Activated naive CD8-positive, alpha-beta T cell treated with anti-CD3 and anti-CD28 coated beads, Interleukin-2, amount 10 ng/mL, durations not matched to agents 7 days and 5 days (primary cell): ENCODE measurements around the gene ZNF554. TPM values are rescaled to one million over a fixed set of nuclear protein-coding genes. Genes with fewer than 3 reads are reported as not detected.
"Not testable (repeated sequence)": the region's sequence is repeated elsewhere in the genome, so short reads cannot be mapped to it uniquely, and the experiment has no call there.

ENCODE experiments used
- ATAC-seq: fragments of 150-1000 bp; cut with Tn5 transposase; one replicate; pipeline ENCODE4 v1.10.0; 2021; ENCODE audit warnings: low read depth, moderate library complexity
- POLR2A ChIA-PET: fragments of 350-600 bp; sonication (Branson Sonifier 250); formaldehyde crosslinking; loops from one replicate; lab custom pipeline; 2021; ENCODE audit warnings: antibody characterized with exemption; lab: Charles Lee
- DNase-seq: peaks from one replicate; pipeline ENCODE4 v3.0.0; 2021
- H3K27ac Mint-ChIP-seq: one replicate; pipeline ENCODE4 v1.8.0; 2022; ENCODE audit warnings: mild to moderate bottlenecking, mixed read lengths
- H3K27me3 Mint-ChIP-seq: one replicate; pipeline ENCODE4 v1.8.0; 2022; ENCODE audit warnings: mild to moderate bottlenecking, moderate library complexity, mixed read lengths
- H3K36me3 Mint-ChIP-seq: one replicate; pipeline ENCODE4 v1.8.0; 2021; ENCODE audit warnings: mild to moderate bottlenecking, mixed read lengths
- H3K4me1 Mint-ChIP-seq: one replicate; pipeline ENCODE4 v1.8.0; 2021; ENCODE audit warnings: mixed read lengths
- H3K4me3 Mint-ChIP-seq: one replicate; pipeline ENCODE4 v1.8.0; 2022; ENCODE audit warnings: mild to moderate bottlenecking, moderate library complexity, mixed read lengths
- H3K9me3 Mint-ChIP-seq: one replicate; pipeline ENCODE4 v1.8.0; 2021; ENCODE audit warnings: mixed read lengths
- total RNA-seq, 2 experiments: library from RNA; stranded (reverse); gene quantifications; one replicate each; pipeline ENCODE4 v1.2.3, GENCODE V29; 2021

ZNF554 gene
- total RNA-seq, 2 experiments from 2014 or later, result 3.6 to 5.0 TPM

- no peaks in the 10 kb centered on the region for H3K36me3 Mint-ChIP-seq
- H3K4me1 Mint-ChIP-seq, result peaks cover under 1% of the 10 kb centered on the region
- no peak overlapping the region for H3K27ac Mint-ChIP-seq
- no peak overlapping the region for H3K4me3 Mint-ChIP-seq
- DNase-seq (no peak), ATAC-seq (no peak)
- POLR2A ChIA-PET, result no interaction called here
- no peaks in the 10 kb centered on the region for H3K27me3 Mint-ChIP-seq
- no peaks in the 10 kb centered on the region for H3K9me3 Mint-ChIP-seq
These were observed 4.5 kb upstream of the ZNF554 start for GRCh38 chr19:2815191-2815614.

- H3K27me3 Mint-ChIP-seq, result no peaks in the 10 kb centered on the region
- H3K4me3 Mint-ChIP-seq, result no peak overlapping the region
- H3K4me1 Mint-ChIP-seq, result peaks cover 2% of the 10 kb centered on the region
- H3K36me3 Mint-ChIP-seq, result no peaks in the 10 kb centered on the region
- no peaks in the 10 kb centered on the region for H3K9me3 Mint-ChIP-seq
- DNase-seq (no peak), ATAC-seq (no peak)
- no peak overlapping the region for H3K27ac Mint-ChIP-seq
- POLR2A ChIA-PET, result no interaction called here
These were observed 3.7 kb upstream of the ZNF554 start for GRCh38 chr19:2815923-2816322.

- POLR2A ChIA-PET, result no interaction called here
- H3K36me3 Mint-ChIP-seq, result no peaks in the 10 kb centered on the region
- no peak overlapping the region for H3K4me3 Mint-ChIP-seq
- H3K27ac Mint-ChIP-seq, result no peak overlapping the region
- DNase-seq (no peak), ATAC-seq (no peak)
- H3K27me3 Mint-ChIP-seq, result no peaks in the 10 kb centered on the region
- H3K4me1 Mint-ChIP-seq, result peaks cover 2% of the 10 kb centered on the region
- H3K9me3 Mint-ChIP-seq, result no peaks in the 10 kb centered on the region
These were observed 3.0 kb upstream of the ZNF554 start for GRCh38 chr19:2816641-2817040.

- DNase-seq, H3K27me3 Mint-ChIP-seq, POLR2A ChIA-PET, H3K4me1 Mint-ChIP-seq, H3K4me3 Mint-ChIP-seq, H3K27ac Mint-ChIP-seq, H3K9me3 Mint-ChIP-seq, ATAC-seq, H3K36me3 Mint-ChIP-seq: not testable (repeated sequence)
These were observed 2.3 kb upstream of the ZNF554 start for GRCh38 chr19:2817237-2817829.

- no peak for ATAC-seq
- no peak overlapping the region for H3K27ac Mint-ChIP-seq
These were observed 539 bp downstream of the ZNF554 start for GRCh38 chr19:2820112-2820702.

GRCh38 chr19:2822846-2823245, 3.2 kb downstream of the ZNF554 start:
- no peaks in the 10 kb centered on the region for H3K27me3 Mint-ChIP-seq
- POLR2A ChIA-PET, result no interaction called here
- DNase-seq (no peak), ATAC-seq (no peak)
- no peak overlapping the region for H3K27ac Mint-ChIP-seq
- peaks cover 13% of the 10 kb centered on the region for H3K36me3 Mint-ChIP-seq
- H3K9me3 Mint-ChIP-seq, result peaks cover 10% of the 10 kb centered on the region
- H3K4me1 Mint-ChIP-seq, result peaks cover 6% of the 10 kb centered on the region
- no peak overlapping the region for H3K4me3 Mint-ChIP-seq

More at GRCh38 chr19:2820112-2820702, 539 bp downstream of the ZNF554 start:
- DNase-seq, result no peak
- POLR2A ChIA-PET, result interaction anchor here (0.7 to 1.0 kb wide), 3 partner anchors 21 to 157 kb away, joined by 3 to 6 read pairs (median 4); partner anchors contain the start of genes TLE6 and ZNF555
- Mint-ChIP-seq H3K27me3 (no peaks in the 10 kb centered on the region), H3K36me3 (peaks cover 5% of the 10 kb centered on the region), H3K4me1 (peaks cover 2% of the 10 kb centered on the region), H3K4me3 (peak overlapping the region; percentile 82), H3K9me3 (peaks cover 2% of the 10 kb centered on the region)

GRCh38 chr19:2823646-2824045, 4.0 kb downstream of the ZNF554 start:
- H3K36me3 Mint-ChIP-seq, result peaks cover 21% of the 10 kb centered on the region
- H3K27ac Mint-ChIP-seq, result no peak overlapping the region
- H3K4me3 Mint-ChIP-seq, result no peak overlapping the region
- POLR2A ChIA-PET, result no interaction called here
- peaks cover 7% of the 10 kb centered on the region for H3K4me1 Mint-ChIP-seq
- DNase-seq (no peak), ATAC-seq (no peak)
- peaks cover 17% of the 10 kb centered on the region for H3K9me3 Mint-ChIP-seq
- H3K27me3 Mint-ChIP-seq, result no peaks in the 10 kb centered on the region

- H3K4me3 Mint-ChIP-seq, result no peak overlapping the region
- H3K4me1 Mint-ChIP-seq, result peaks cover 7% of the 10 kb centered on the region
- H3K27me3 Mint-ChIP-seq, result no peaks in the 10 kb centered on the region
- no peak overlapping the region for H3K27ac Mint-ChIP-seq
- H3K36me3 Mint-ChIP-seq, result peaks cover 22% of the 10 kb centered on the region
- H3K9me3 Mint-ChIP-seq, result peaks cover 21% of the 10 kb centered on the region
- POLR2A ChIA-PET, result interaction anchor here (1.0 kb wide), 1 partner anchor 348 kb away, joined by 3 read pairs; the partner anchor contains the start of gene GADD45B
- ATAC-seq (no peak), DNase-seq (no peak)
These were observed 4.5 kb downstream of the ZNF554 start for GRCh38 chr19:2824129-2824528.

- Mint-ChIP-seq H3K4me3 (no peak overlapping the region), H3K9me3 (peaks cover 29% of the 10 kb centered on the region), H3K27me3 (no peaks in the 10 kb centered on the region), H3K4me1 (peaks cover 5% of the 10 kb centered on the region), H3K36me3 (peaks cover 22% of the 10 kb centered on the region), H3K27ac (no peak overlapping the region)
- ATAC-seq, result no peak
- no peak for DNase-seq
- POLR2A ChIA-PET, result no interaction called here
These were observed 7.4 kb downstream of the ZNF554 start for GRCh38 chr19:2827022-2827421.

GRCh38 chr19:2827840-2828489, 8.3 kb downstream of the ZNF554 start:
- Mint-ChIP-seq H3K27me3 (no peaks in the 10 kb centered on the region), H3K9me3 (peaks cover 34% of the 10 kb centered on the region), H3K36me3 (peaks cover 25% of the 10 kb centered on the region), H3K4me1 (peaks cover 5% of the 10 kb centered on the region), H3K4me3 (no peak overlapping the region), H3K27ac (no peak overlapping the region)
- DNase-seq (no peak), ATAC-seq (no peak)
- POLR2A ChIA-PET, result no interaction called here

- DNase-seq (no peak), ATAC-seq (no peak)
- no peaks in the 10 kb centered on the region for H3K4me1 Mint-ChIP-seq
- H3K27ac Mint-ChIP-seq, result no peak overlapping the region
- H3K27me3 Mint-ChIP-seq, result no peaks in the 10 kb centered on the region
- peaks cover 25% of the 10 kb centered on the region for H3K36me3 Mint-ChIP-seq
- H3K9me3 Mint-ChIP-seq, result peaks cover 39% of the 10 kb centered on the region
- POLR2A ChIA-PET, result no interaction called here
- H3K4me3 Mint-ChIP-seq, result no peak overlapping the region
These were observed 14.7 kb downstream of the ZNF554 start for GRCh38 chr19:2834294-2834871.

GRCh38 chr19:2837430-2837829, 17.8 kb downstream of the ZNF554 start:
- H3K4me1 Mint-ChIP-seq, result peaks cover 4% of the 10 kb centered on the region
- H3K27me3 Mint-ChIP-seq, result peaks cover under 1% of the 10 kb centered on the region
- H3K36me3 Mint-ChIP-seq, result peaks cover 27% of the 10 kb centered on the region
- DNase-seq, result no peak
- H3K27ac Mint-ChIP-seq, result no peak overlapping the region
- POLR2A ChIA-PET, result interaction anchor here (0.7 kb wide), 1 partner anchor 18 kb away, joined by 4 read pairs; no protein-coding TSS in a partner anchor
- H3K4me3 Mint-ChIP-seq, result no peak overlapping the region
- H3K9me3 Mint-ChIP-seq, result peaks cover 32% of the 10 kb centered on the region
- no peak for ATAC-seq
